HEK293 (cell line): ENCODE results near the gene SNX5.

Experiments
- CTCF ChIA-PET: fragments of 350-600 bp; formaldehyde crosslinking; extraction: SDS; loops from one replicate; lab custom pipeline; 2021; ENCODE audit warnings: antibody characterized with exemption; lab: Yijun Ruan, JAX
- POLR2A ChIA-PET: fragments of 300-600 bp; formaldehyde crosslinking; extraction: SDS; loops from one replicate; lab custom pipeline; 2020; ENCODE audit warnings: antibody characterized with exemption, inconsistent platforms; lab: Yijun Ruan, JAX
- H3K27ac ChIP-seq: fragments of 200-500 bp; sonication (Bioruptor generic); 2 replicates; pipeline ENCODE4 v1.5.1; 2014; ENCODE audit warnings: low read depth, low read length, control low read depth, inconsistent platforms; ENCODE audit errors: extremely low read depth
- H3K36me3 ChIP-seq, 2 experiments: fragments of 200-500 bp in 1 of 2; sonication (Bioruptor generic) in 1 of 2; 1 replicate in 1 of 2; 2 replicates in 1 of 2; pipeline ENCODE4 v1.5.1; 2014 to 2017; ENCODE audit warnings: inconsistent platforms in 2 of 2, low read length in 2 of 2; ENCODE audit not compliant: control insufficient read depth in 2 of 2, insufficient read depth in 1 of 2
- H3K4me1 ChIP-seq: fragments of 200-500 bp; sonication (Bioruptor generic); 2 replicates; pipeline ENCODE4 v1.5.1; 2014; ENCODE audit warnings: mild to moderate bottlenecking, low read length, inconsistent platforms; ENCODE audit not compliant: control insufficient read depth, insufficient read depth
- H3K4me3 ChIP-seq: 2 replicates; pipeline ENCODE4 v1.5.1; 2011; ENCODE audit warnings: low read depth, mild to moderate bottlenecking, control low read depth, low read length, moderate library complexity
- H3K9me3 ChIP-seq: fragments of 200-500 bp; sonication (Bioruptor generic); 2 replicates; pipeline ENCODE4 v1.5.1; 2014; ENCODE audit warnings: low read depth, low read length, inconsistent platforms; ENCODE audit not compliant: control insufficient read depth, insufficient read depth
- SETDB1 ChIP-seq: IDR thresholded peaks from one replicate; pipeline ENCODE4 v1.6.1; 2017; ENCODE audit warnings: mild to moderate bottlenecking, low read length, moderate library complexity, mixed read lengths; ENCODE audit not compliant: insufficient read length
- SP2 ChIP-seq: fragments of 450-650 bp; formaldehyde crosslinking; IDR thresholded peaks from 2 replicates; pipeline ENCODE4 v1.5.1; 2016; ENCODE audit warnings: missing biosample characterization, missing genetic modification characterization
- SP3 ChIP-seq: fragments of 450-650 bp; formaldehyde crosslinking; IDR thresholded peaks from 2 replicates; pipeline ENCODE4 v1.5.1; 2016; ENCODE audit warnings: missing biosample characterization, missing genetic modification characterization
- YY1 ChIP-seq: fragments of 450-650 bp; formaldehyde crosslinking; IDR thresholded peaks from 2 replicates; pipeline ENCODE4 v1.5.1; 2018; ENCODE audit warnings: missing biosample characterization, missing genetic modification characterization
- YY2 ChIP-seq: fragments of 450-650 bp; formaldehyde crosslinking; IDR thresholded peaks from 2 replicates; pipeline ENCODE4 v1.5.1; 2016; ENCODE audit warnings: missing biosample characterization, missing genetic modification characterization
- ZFP3 ChIP-seq: fragments of 450-650 bp; formaldehyde crosslinking; IDR thresholded peaks from 2 replicates; pipeline ENCODE4 v1.5.1; 2016; ENCODE audit warnings: low read depth, missing biosample characterization, missing genetic modification characterization
- ZNF157 ChIP-seq: fragments of 450-650 bp; formaldehyde crosslinking; IDR thresholded peaks from 2 replicates; pipeline ENCODE4 v1.5.1; 2016; ENCODE audit warnings: missing biosample characterization, missing genetic modification characterization
- ZNF354C ChIP-seq: fragments of 450-650 bp; formaldehyde crosslinking; IDR thresholded peaks from 2 replicates; pipeline ENCODE4 v1.5.1; 2016; ENCODE audit warnings: missing biosample characterization, missing genetic modification characterization, low read depth, borderline replicate concordance
- ZNF423 ChIP-seq: fragments of 450-650 bp; formaldehyde crosslinking; IDR thresholded peaks from 2 replicates; pipeline ENCODE4 v1.5.1; 2016; ENCODE audit warnings: missing biosample characterization, missing genetic modification characterization
- ZNF510 ChIP-seq: fragments of 450-650 bp; formaldehyde crosslinking; IDR thresholded peaks from 2 replicates; pipeline ENCODE4 v1.5.1; 2018; ENCODE audit warnings: mild to moderate bottlenecking, missing genetic modification characterization, missing biosample characterization; ENCODE audit not compliant: insufficient replicate concordance
- ZNF610 ChIP-seq: fragments of 450-650 bp; formaldehyde crosslinking; IDR thresholded peaks from 2 replicates; pipeline ENCODE4 v1.5.1; 2016; ENCODE audit warnings: missing biosample characterization, missing genetic modification characterization, borderline replicate concordance
- ZNF621 ChIP-seq: fragments of 450-650 bp; formaldehyde crosslinking; IDR thresholded peaks from 2 replicates; pipeline ENCODE4 v1.5.1; 2017; ENCODE audit warnings: missing biosample characterization, missing genetic modification characterization
- ZNF658 ChIP-seq: fragments of 450-650 bp; formaldehyde crosslinking; IDR thresholded peaks from 2 replicates; pipeline ENCODE4; 2016; ENCODE audit warnings: missing biosample characterization, missing genetic modification characterization
- TF ChIP-seq, protein P1 (sequence below): fragments of 450-650 bp; formaldehyde crosslinking; IDR thresholded peaks from 2 replicates; pipeline ENCODE4 v1.5.1; 2016; ENCODE audit warnings: missing biosample characterization, missing genetic modification characterization, borderline replicate concordance
- TF ChIP-seq, protein P2 (sequence below): fragments of 450-650 bp; formaldehyde crosslinking; IDR thresholded peaks from 2 replicates; pipeline ENCODE4; 2016; ENCODE audit warnings: missing biosample characterization, missing genetic modification characterization
- TF ChIP-seq, protein P3 (sequence below): fragments of 450-650 bp; formaldehyde crosslinking; conservative IDR thresholded peaks from 2 replicates; pipeline ENCODE4 v1.5.1; 2016; ENCODE audit warnings: low read depth, missing biosample characterization, missing genetic modification characterization

Gene SNX5

DNA sequence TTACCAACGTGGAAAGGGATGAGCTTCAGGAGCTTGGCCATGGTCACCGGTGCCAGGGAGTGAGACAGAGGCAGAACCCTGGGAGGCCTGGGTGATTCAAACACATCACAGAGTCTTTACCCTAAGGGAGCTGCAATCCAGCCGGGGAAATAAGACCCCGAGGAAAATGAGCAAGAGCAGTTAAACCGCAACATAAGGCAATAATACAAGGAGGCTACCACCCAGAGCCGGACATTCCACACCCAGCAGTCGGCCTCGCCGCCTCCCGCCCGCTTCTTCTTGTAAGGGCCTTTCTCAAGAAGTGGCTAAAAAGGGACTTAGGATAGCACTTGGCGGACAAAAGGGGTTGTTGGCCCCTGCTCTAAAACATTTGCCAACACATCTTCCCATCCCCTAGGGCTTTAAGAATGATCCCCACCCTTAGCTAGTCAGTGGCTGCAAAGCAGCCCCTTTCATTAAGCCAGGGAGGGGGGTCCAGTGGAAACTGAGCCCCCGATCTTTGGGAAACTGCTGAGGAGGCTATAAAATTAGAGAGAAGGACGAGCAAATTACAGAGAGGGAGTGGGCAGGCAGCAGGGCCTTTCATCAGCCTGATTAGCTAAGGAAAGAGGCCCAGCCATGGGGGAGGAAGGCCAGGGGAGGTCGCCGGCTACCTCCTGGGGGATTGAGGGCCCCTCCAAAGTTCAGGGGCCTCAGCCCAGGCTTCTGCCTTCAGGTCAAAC lies 34.3 kb downstream of the SNX5 start:
- H3K36me3 ChIP-seq: no peaks in the 10 kb centered on the region
- H3K4me3 ChIP-seq: no peak overlapping the region
- TF ChIP-seq SETDB1 (no peak), YY2 (no peak), ZNF157 (tag by site-specific recombination) (no peak), SP2 (tag by site-specific recombination) (no peak), ZNF423 (no peak)
- TF ChIP-seq, protein P1, sequence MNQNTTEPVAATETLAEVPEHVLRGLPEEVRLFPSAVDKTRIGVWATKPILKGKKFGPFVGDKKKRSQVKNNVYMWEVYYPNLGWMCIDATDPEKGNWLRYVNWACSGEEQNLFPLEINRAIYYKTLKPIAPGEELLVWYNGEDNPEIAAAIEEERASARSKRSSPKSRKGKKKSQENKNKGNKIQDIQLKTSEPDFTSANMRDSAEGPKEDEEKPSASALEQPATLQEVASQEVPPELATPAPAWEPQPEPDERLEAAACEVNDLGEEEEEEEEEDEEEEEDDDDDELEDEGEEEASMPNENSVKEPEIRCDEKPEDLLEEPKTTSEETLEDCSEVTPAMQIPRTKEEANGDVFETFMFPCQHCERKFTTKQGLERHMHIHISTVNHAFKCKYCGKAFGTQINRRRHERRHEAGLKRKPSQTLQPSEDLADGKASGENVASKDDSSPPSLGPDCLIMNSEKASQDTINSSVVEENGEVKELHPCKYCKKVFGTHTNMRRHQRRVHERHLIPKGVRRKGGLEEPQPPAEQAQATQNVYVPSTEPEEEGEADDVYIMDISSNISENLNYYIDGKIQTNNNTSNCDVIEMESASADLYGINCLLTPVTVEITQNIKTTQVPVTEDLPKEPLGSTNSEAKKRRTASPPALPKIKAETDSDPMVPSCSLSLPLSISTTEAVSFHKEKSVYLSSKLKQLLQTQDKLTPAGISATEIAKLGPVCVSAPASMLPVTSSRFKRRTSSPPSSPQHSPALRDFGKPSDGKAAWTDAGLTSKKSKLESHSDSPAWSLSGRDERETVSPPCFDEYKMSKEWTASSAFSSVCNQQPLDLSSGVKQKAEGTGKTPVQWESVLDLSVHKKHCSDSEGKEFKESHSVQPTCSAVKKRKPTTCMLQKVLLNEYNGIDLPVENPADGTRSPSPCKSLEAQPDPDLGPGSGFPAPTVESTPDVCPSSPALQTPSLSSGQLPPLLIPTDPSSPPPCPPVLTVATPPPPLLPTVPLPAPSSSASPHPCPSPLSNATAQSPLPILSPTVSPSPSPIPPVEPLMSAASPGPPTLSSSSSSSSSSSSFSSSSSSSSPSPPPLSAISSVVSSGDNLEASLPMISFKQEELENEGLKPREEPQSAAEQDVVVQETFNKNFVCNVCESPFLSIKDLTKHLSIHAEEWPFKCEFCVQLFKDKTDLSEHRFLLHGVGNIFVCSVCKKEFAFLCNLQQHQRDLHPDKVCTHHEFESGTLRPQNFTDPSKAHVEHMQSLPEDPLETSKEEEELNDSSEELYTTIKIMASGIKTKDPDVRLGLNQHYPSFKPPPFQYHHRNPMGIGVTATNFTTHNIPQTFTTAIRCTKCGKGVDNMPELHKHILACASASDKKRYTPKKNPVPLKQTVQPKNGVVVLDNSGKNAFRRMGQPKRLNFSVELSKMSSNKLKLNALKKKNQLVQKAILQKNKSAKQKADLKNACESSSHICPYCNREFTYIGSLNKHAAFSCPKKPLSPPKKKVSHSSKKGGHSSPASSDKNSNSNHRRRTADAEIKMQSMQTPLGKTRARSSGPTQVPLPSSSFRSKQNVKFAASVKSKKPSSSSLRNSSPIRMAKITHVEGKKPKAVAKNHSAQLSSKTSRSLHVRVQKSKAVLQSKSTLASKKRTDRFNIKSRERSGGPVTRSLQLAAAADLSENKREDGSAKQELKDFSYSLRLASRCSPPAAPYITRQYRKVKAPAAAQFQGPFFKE: no peak
- no peaks in the 10 kb centered on the region for H3K9me3 ChIP-seq
- POLR2A ChIA-PET: no interaction called here
- CTCF ChIA-PET: interaction anchor here (0.6 to 1.0 kb wide), 2 partner anchors 73 to 398 kb away, joined by 3 to 4 read pairs; no protein-coding TSS in a partner anchor
- H3K4me1 ChIP-seq: no peaks in the 10 kb centered on the region
- no peak overlapping the region for H3K27ac ChIP-seq

DNA sequence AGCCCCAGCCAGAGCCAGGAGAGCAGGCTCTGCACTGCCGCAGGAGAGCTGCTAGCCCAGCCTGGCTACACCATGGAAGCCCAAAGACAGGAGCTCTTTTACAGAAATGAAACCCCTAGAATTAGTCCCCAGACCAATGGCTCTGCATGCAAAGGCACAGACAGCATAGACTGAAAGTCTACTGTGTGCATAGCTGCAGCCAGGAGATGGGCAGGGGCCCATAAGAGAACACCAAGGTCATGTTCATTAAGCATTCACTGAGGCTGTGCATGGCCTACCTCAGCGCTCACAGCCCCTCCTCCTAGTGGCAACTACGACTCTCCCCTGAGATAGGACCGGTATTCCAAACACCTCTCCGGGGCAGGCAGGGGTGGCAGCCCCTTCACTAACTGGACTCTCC lies 34.9 kb downstream of the SNX5 start:
- no peak overlapping the region for H3K27ac ChIP-seq
- CTCF ChIA-PET: interaction anchor here (0.9 to 1.0 kb wide), 2 partner anchors 397 kb away, joined by 3 to 4 read pairs; no protein-coding TSS in a partner anchor
- TF ChIP-seq ZNF621 (no peak), ZNF658 (no peak), ZNF354C (tag by site-specific recombination) (no peak), SP3 (tag by site-specific recombination) (no peak), ZNF510 (no peak), ZNF610 (tag by site-specific recombination) (no peak)
- TF ChIP-seq, protein P2, sequence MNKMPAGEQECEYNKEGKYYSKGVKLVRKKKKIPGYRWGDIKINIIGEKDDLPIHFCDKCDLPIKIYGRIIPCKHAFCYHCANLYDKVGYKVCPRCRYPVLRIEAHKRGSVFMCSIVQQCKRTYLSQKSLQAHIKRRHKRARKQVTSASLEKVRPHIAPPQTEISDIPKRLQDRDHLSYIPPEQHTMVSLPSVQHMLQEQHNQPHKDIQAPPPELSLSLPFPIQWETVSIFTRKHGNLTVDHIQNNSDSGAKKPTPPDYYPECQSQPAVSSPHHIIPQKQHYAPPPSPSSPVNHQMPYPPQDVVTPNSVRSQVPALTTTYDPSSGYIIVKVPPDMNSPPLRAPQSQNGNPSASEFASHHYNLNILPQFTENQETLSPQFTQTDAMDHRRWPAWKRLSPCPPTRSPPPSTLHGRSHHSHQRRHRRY (tag by site-specific recombination): no peak
- H3K36me3 ChIP-seq: no peaks in the 10 kb centered on the region
- H3K9me3 ChIP-seq: no peaks in the 10 kb centered on the region
- no peaks in the 10 kb centered on the region for H3K4me1 ChIP-seq
- no peak overlapping the region for H3K4me3 ChIP-seq
- POLR2A ChIA-PET: no interaction called here

DNA sequence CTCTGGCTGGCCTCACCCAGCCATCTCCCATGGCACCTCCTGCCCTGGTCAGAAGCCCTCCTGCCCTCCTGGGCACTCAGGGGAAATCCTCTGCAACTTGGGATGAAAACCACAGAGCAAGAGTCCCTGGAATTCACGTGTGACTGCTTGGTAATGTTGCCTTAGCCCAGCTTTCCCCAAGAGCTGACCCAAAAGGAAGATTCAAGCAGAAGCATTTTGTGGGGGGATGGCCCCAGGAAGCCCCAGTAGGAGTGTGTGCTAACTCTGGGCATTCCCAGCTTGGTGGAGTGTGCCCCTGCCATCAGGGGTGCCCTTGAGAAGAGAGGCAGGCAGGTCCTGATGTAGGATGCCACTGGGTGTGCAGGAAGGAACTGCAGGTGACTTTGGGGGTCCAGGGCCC lies 35.5 kb downstream of the SNX5 start:
- no peak overlapping the region for H3K27ac ChIP-seq
- H3K36me3 ChIP-seq: no peaks in the 10 kb centered on the region
- H3K4me3 ChIP-seq: no peak overlapping the region
- TF ChIP-seq YY1 (tag by site-specific recombination) (no peak), ZFP3 (no peak)
- TF ChIP-seq, protein P3, sequence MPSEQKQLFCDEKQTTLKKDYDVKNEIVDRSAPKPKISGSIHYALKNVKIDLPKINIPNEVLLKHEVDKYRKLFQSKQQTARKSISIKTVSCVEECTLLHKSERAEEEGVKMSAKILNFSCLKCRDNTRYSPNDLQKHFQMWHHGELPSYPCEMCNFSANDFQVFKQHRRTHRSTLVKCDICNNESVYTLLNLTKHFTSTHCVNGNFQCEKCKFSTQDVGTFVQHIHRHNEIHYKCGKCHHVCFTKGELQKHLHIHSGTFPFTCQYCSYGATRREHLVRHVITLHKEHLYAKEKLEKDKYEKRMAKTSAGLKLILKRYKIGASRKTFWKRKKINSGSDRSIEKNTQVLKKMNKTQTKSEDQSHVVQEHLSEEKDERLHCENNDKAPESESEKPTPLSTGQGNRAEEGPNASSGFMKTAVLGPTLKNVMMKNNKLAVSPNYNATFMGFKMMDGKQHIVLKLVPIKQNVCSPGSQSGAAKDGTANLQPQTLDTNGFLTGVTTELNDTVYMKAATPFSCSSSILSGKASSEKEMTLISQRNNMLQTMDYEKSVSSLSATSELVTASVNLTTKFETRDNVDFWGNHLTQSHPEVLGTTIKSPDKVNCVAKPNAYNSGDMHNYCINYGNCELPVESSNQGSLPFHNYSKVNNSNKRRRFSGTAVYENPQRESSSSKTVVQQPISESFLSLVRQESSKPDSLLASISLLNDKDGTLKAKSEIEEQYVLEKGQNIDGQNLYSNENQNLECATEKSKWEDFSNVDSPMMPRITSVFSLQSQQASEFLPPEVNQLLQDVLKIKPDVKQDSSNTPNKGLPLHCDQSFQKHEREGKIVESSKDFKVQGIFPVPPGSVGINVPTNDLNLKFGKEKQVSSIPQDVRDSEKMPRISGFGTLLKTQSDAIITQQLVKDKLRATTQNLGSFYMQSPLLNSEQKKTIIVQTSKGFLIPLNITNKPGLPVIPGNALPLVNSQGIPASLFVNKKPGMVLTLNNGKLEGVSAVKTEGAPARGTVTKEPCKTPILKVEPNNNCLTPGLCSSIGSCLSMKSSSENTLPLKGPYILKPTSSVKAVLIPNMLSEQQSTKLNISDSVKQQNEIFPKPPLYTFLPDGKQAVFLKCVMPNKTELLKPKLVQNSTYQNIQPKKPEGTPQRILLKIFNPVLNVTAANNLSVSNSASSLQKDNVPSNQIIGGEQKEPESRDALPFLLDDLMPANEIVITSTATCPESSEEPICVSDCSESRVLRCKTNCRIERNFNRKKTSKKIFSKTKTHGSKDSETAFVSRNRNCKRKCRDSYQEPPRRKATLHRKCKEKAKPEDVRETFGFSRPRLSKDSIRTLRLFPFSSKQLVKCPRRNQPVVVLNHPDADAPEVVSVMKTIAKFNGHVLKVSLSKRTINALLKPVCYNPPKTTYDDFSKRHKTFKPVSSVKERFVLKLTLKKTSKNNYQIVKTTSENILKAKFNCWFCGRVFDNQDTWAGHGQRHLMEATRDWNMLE: no peak
- TF ChIP-seq, all 188 proteins: peak for 0
- POLR2A ChIA-PET: no interaction called here
- CTCF ChIA-PET: interaction anchor here (0.9 kb wide), 1 partner anchor 396 kb away, joined by 4 read pairs; no protein-coding TSS in a partner anchor
- H3K4me1 ChIP-seq: no peaks in the 10 kb centered on the region
- H3K9me3 ChIP-seq: no peaks in the 10 kb centered on the region
